IMR-90 (cell line): ENCODE results near the gene CHIC1. TPM values are rescaled to one million over a fixed set of nuclear protein-coding genes. Genes with fewer than 3 reads are reported as not detected.

Experiments
- ATAC-seq: fragments of 200-7000 bp; cut with Tn5 transposase; 2 replicates; pipeline ENCODE4 v1.9.1; 2020; ENCODE audit warnings: low read depth, mild to moderate bottlenecking, moderate library complexity
- BruUV-seq: library from RNA; stranded (reverse); fragments of 400-500 nt; replicated peaks from 2 replicates; lab custom pipeline; 2021; lab: Mats Ljungman, UMichigan
- CTCF ChIA-PET: fragments of 300-600 bp; formaldehyde crosslinking; extraction: SDS; loops from one replicate; lab custom pipeline; 2021; ENCODE audit warnings: antibody characterized with exemption; lab: Yijun Ruan, JAX
- POLR2A ChIA-PET: fragments of 300-600 bp; sonication (Branson Sonifier 250); formaldehyde crosslinking; loops from one replicate; lab custom pipeline; 2022; ENCODE audit warnings: antibody characterized with exemption; ENCODE audit not compliant: unreplicated experiment; lab: Charles Lee
- DNase-seq: peaks from one replicate; pipeline ENCODE4 v3.0.0; 2013
- H2AFZ ChIP-seq: replicated peaks from 2 replicates; pipeline ENCODE3; 2013; ENCODE audit warnings: low read length, mild to moderate bottlenecking; ENCODE audit not compliant: poor library complexity
- H2AK5ac ChIP-seq: 2 replicates; pipeline ENCODE4 v1.6.1; 2013; ENCODE audit warnings: low read depth, low read length, inconsistent platforms
- H2AK9ac ChIP-seq: replicated peaks from 2 replicates; pipeline ENCODE3; 2013; ENCODE audit warnings: mild to moderate bottlenecking, low read depth, low read length, moderate library complexity; ENCODE audit not compliant: poor library complexity
- H2BK120ac ChIP-seq: 2 replicates; pipeline ENCODE4 v1.6.1; 2013; ENCODE audit warnings: low read depth, low read length, inconsistent platforms
- H2BK15ac ChIP-seq: 3 replicates; pipeline ENCODE4 v1.6.1; 2013; ENCODE audit warnings: low read depth, low read length, inconsistent platforms
- H2BK20ac ChIP-seq: 2 replicates; pipeline ENCODE4 v1.6.1; 2013; ENCODE audit warnings: low read depth, mild to moderate bottlenecking, inconsistent platforms, low read length, moderate library complexity
- H2BK5ac ChIP-seq: 2 replicates; pipeline ENCODE4 v1.6.1; 2013; ENCODE audit warnings: mild to moderate bottlenecking, low read depth, low read length, inconsistent platforms; ENCODE audit not compliant: poor library complexity, severe bottlenecking
- H3K14ac ChIP-seq: replicated peaks from 2 replicates; pipeline ENCODE4 v1.6.1; 2013; ENCODE audit warnings: low read depth, low read length, inconsistent platforms
- H3K18ac ChIP-seq: 2 replicates; pipeline ENCODE4 v1.6.1; 2013; ENCODE audit warnings: low read depth, low read length, control low read depth
- H3K23ac ChIP-seq: 2 replicates; pipeline ENCODE4 v1.6.1; 2013; ENCODE audit warnings: low read depth, low read length, inconsistent platforms
- H3K27ac ChIP-seq: 2 replicates; pipeline ENCODE4 v1.5.1; 2013; ENCODE audit warnings: mild to moderate bottlenecking, control low read depth, low read length; ENCODE audit not compliant: insufficient read depth
- H3K27me3 ChIP-seq: 2 replicates; pipeline ENCODE4 v1.6.1; 2013; ENCODE audit warnings: low read length; ENCODE audit not compliant: control insufficient read depth, insufficient read depth
- H3K36me3 ChIP-seq: 2 replicates; pipeline ENCODE4 v1.6.1; 2013; ENCODE audit warnings: low read length, mixed read lengths; ENCODE audit not compliant: control insufficient read depth, insufficient read depth
- H3K4ac ChIP-seq: 2 replicates; pipeline ENCODE4 v1.6.1; 2013; ENCODE audit warnings: low read depth, low read length, inconsistent platforms
- H3K4me1 ChIP-seq: 2 replicates; pipeline ENCODE4 v1.6.1; 2013; ENCODE audit warnings: low read length, mixed read lengths; ENCODE audit not compliant: control insufficient read depth, insufficient read depth
- H3K4me2 ChIP-seq: 2 replicates; pipeline ENCODE4 v1.6.1; 2013; ENCODE audit warnings: low read depth, mild to moderate bottlenecking, control low read depth, low read length, moderate library complexity
- H3K4me3 ChIP-seq: 2 replicates; pipeline ENCODE4 v1.5.1; 2013; ENCODE audit warnings: low read depth, mild to moderate bottlenecking, control low read depth, low read length, moderate library complexity; ENCODE audit not compliant: insufficient read depth
- H3K56ac ChIP-seq: 2 replicates; pipeline ENCODE4 v1.6.1; 2013; ENCODE audit warnings: low read length, inconsistent platforms; ENCODE audit not compliant: insufficient read depth; ENCODE audit errors: extremely low read depth
- H3K79me1 ChIP-seq, 2 experiments: 2 replicates each; pipeline ENCODE4 v1.6.1; 2013; ENCODE audit warnings: low read length in 2 of 2, inconsistent platforms in 1 of 2, low read depth in 1 of 2
- H3K9ac ChIP-seq: 2 replicates; pipeline ENCODE4 v1.6.1; 2013; ENCODE audit warnings: low read depth, low read length, control low read depth
- H3K9me1 ChIP-seq: 2 replicates; pipeline ENCODE4 v1.6.1; 2013; ENCODE audit warnings: low read length, inconsistent platforms; ENCODE audit not compliant: insufficient read depth
- H3K9me3 ChIP-seq: 2 replicates; pipeline ENCODE4 v1.6.1; 2013; ENCODE audit warnings: low read length; ENCODE audit not compliant: control insufficient read depth, insufficient read depth
- H4K20me1 ChIP-seq: 2 replicates; pipeline ENCODE4 v1.6.1; 2013; ENCODE audit warnings: low read length, inconsistent platforms; ENCODE audit not compliant: insufficient read depth
- H4K5ac ChIP-seq: 2 replicates; pipeline ENCODE4 v1.6.1; 2013; ENCODE audit warnings: mild to moderate bottlenecking, low read depth, low read length, control low read depth
- H4K8ac ChIP-seq, 2 experiments: 2 replicates each; pipeline ENCODE4 v1.6.1; 2013; ENCODE audit warnings: low read depth in 2 of 2, low read length in 2 of 2, control low read depth in 1 of 2, inconsistent platforms in 1 of 2
- H4K91ac ChIP-seq: 2 replicates; pipeline ENCODE4 v1.6.1; 2013; ENCODE audit warnings: low read depth, low read length, inconsistent platforms; ENCODE audit not compliant: insufficient read depth
- BHLHE40 ChIP-seq: fragments of 150-350 bp; IDR thresholded peaks from 2 replicates; pipeline ENCODE4 v1.6.1; 2016; ENCODE audit warnings: mild to moderate bottlenecking, low read depth, low read length
- CEBPB ChIP-seq: IDR thresholded peaks from 2 replicates; pipeline ENCODE4 v1.6.1; 2012; ENCODE audit warnings: low read depth, low read length, improper control_type of control experiment
- CHD1 ChIP-seq: IDR thresholded peaks from 2 replicates; pipeline ENCODE4 v1.6.1; 2012; ENCODE audit warnings: low read depth, low read length, improper control_type of control experiment
- FOS ChIP-seq: fragments of 150-350 bp; IDR thresholded peaks from 2 replicates; pipeline ENCODE4 v1.6.1; 2016; ENCODE audit warnings: low read depth, low read length
- MAFK ChIP-seq: IDR thresholded peaks from 2 replicates; pipeline ENCODE4 v1.6.1; 2012; ENCODE audit warnings: low read depth, low read length, improper control_type of control experiment
- MAZ ChIP-seq: IDR thresholded peaks from 2 replicates; pipeline ENCODE4 v1.6.1; 2012; ENCODE audit warnings: low read depth, mild to moderate bottlenecking, low read length, improper control_type of control experiment, moderate library complexity, borderline replicate concordance
- MXI1 ChIP-seq: IDR thresholded peaks from 2 replicates; pipeline ENCODE4 v1.6.1; 2012; ENCODE audit warnings: low read depth, mild to moderate bottlenecking, low read length, moderate library complexity, borderline replicate concordance
- NFE2L2 ChIP-seq: fragments of 150-350 bp; IDR thresholded peaks from 2 replicates; pipeline ENCODE4 v1.6.1; 2016; ENCODE audit warnings: low read depth, mild to moderate bottlenecking, low read length
- POLR2A ChIP-seq: IDR thresholded peaks from 2 replicates; pipeline ENCODE4 v1.6.1; 2012; ENCODE audit warnings: mild to moderate bottlenecking, low read depth, low read length
- RAD21 ChIP-seq: IDR thresholded peaks from 2 replicates; pipeline ENCODE4 v1.6.1; 2012; ENCODE audit warnings: low read length, improper control_type of control experiment
- RCOR1 ChIP-seq: IDR thresholded peaks from 2 replicates; pipeline ENCODE4 v1.6.1; 2012; ENCODE audit warnings: mild to moderate bottlenecking, low read length, improper control_type of control experiment; ENCODE audit not compliant: insufficient replicate concordance
- RFX5 ChIP-seq: IDR thresholded peaks from 2 replicates; pipeline ENCODE4 v1.8.0; 2012; ENCODE audit warnings: low read depth, mild to moderate bottlenecking, low read length, moderate library complexity
- SMC3 ChIP-seq: fragments of 150-350 bp; IDR thresholded peaks from 2 replicates; pipeline ENCODE4 v1.6.1; 2016; ENCODE audit warnings: low read depth, mild to moderate bottlenecking, antibody characterized with exemption, low read length, moderate library complexity
- USF2 ChIP-seq: fragments of 150-350 bp; IDR thresholded peaks from 2 replicates; pipeline ENCODE4 v1.6.1; 2017; ENCODE audit warnings: mild to moderate bottlenecking, antibody characterized with exemption, low read length, low read depth
- WGBS, 2 experiments: methylation state at CpG; one replicate each; pipeline versions ENCODE4 v1.1.5 to v1.1.7; 2013; ENCODE audit warnings: missing lambda C conversion rate in 2 of 2; ENCODE audit not compliant: insufficient read length in 1 of 2; ENCODE audit errors: extremely low coverage in 2 of 2; 5-methylcytosine and 5-hydroxymethylcytosine counted together
- dilution Hi-C: fragments of 300-500 bp; cut with HindIII; formaldehyde crosslinking; loops from one replicate; pipeline ENCODE4 v1.14.3; 2018; ENCODE audit warnings: low sequenced_read_pairs; ENCODE audit not compliant: unreplicated experiment
- in situ Hi-C: fragments of 300-500 bp; cut with MboI; formaldehyde crosslinking; loops from 3 replicates; pipeline ENCODE4 v1.14.3; 2019; ENCODE audit warnings: low sequenced_read_pairs, inconsistent platforms, mixed read lengths
- intact Hi-C: fragments of 100-400 bp; cut with micrococcal nuclease; formaldehyde crosslinking; loops from 2 replicates; pipeline ENCODE4 v1.10.0; 2022
- polyA plus RNA-seq, 3 experiments: library from polyadenylated mRNA; depleted of rRNA; stranded (reverse); fragments of >200 nt; gene quantifications; 2 replicates each; pipeline ENCODE4 v1.2.3, GENCODE V29; 2012; ENCODE audit warnings: low replicate concordance in 1 of 3
- total RNA-seq: library from RNA; depleted of rRNA; stranded (reverse); fragments of >200 nt; gene quantifications from 2 replicates; pipeline ENCODE4 v1.2.3, GENCODE V29; 2012
- TF ChIP-seq, protein P1 (sequence below): fragments of 150-350 bp; IDR thresholded peaks from 2 replicates; pipeline ENCODE4 v1.6.1; 2016; ENCODE audit warnings: low read depth, mild to moderate bottlenecking, low read length, moderate library complexity, borderline replicate concordance
- TF ChIP-seq, protein P2 (sequence below): conservative IDR thresholded peaks from 2 replicates; pipeline ENCODE4 v1.5.1; 2012; ENCODE audit warnings: mild to moderate bottlenecking, low read depth, low read length, improper control_type of control experiment

The CHIC1 gene
- total and polyA plus RNA-seq, 2 of the 4 experiments (the other 2 are of a cell fraction): 4.0 to 7.3 TPM

DNA sequence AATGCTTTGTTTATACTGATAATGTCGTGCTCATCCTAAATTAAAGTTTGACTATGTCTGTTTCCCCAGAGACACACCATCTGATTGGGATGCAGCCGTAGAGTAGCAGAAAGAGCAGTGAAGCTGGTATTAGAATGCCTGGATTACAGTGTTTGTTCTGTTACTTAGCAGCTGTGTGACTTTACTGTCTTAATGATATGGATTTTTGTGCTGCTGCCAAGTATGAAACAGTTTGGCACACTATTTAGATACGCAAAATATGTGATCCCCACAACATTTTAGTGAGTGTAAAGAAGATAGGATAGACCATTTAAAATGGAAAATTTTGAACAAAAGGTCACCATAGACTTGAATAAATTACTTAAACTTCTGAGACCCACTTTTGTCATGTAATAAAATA lies 1.2 kb upstream of the CHIC1 start:
- Histone ChIP-seq H3K14ac (no peak overlapping the region), H4K20me1 (no peaks in the 10 kb centered on the region), H3K4me2 (no peak overlapping the region; the same call in 1 of the 2 replicates), H3K23ac (no peak overlapping the region), H3K9ac (no peak overlapping the region), H4K5ac (no peak overlapping the region), H2AK5ac (no peak overlapping the region), H3K4me3 (no peak overlapping the region), H3K27me3 (0 out of 2 replicates have a peak, but pooled peaks cover 2% of the 10 kb centered on the region), H3K18ac (no peak overlapping the region), H3K56ac (no peak overlapping the region), H2BK5ac (no peak overlapping the region), H3K9me3 (no peaks in the 10 kb centered on the region), H4K8ac (no peak overlapping the region), H2AFZ (no peak overlapping the region), H2BK20ac (no peak overlapping the region), H3K36me3 (no peaks in the 10 kb centered on the region), H3K79me1 (peaks cover 0 to 7% of the 10 kb centered on the region in 2 experiments; a peak in 2 of 4 replicates), H3K4me1 (no peaks in the 10 kb centered on the region), H4K91ac (no peak overlapping the region), H2BK15ac (no peak overlapping the region), H3K4ac (no peak overlapping the region), H2AK9ac (no peak overlapping the region), H3K9me1 (no peaks in the 10 kb centered on the region), H3K27ac (no peak overlapping the region), H2BK120ac (no peak overlapping the region)
- no TSS peak for BruUV-seq
- no peak for TF ChIP-seq CEBPB
- TF ChIP-seq, protein P1, sequence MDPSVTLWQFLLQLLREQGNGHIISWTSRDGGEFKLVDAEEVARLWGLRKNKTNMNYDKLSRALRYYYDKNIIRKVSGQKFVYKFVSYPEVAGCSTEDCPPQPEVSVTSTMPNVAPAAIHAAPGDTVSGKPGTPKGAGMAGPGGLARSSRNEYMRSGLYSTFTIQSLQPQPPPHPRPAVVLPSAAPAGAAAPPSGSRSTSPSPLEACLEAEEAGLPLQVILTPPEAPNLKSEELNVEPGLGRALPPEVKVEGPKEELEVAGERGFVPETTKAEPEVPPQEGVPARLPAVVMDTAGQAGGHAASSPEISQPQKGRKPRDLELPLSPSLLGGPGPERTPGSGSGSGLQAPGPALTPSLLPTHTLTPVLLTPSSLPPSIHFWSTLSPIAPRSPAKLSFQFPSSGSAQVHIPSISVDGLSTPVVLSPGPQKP: no peak
- no peak for TF ChIP-seq NFE2L2
- TF ChIP-seq CHD1: no peak
- TF ChIP-seq MAZ: no peak
- TF ChIP-seq RAD21: no peak
- no peak for TF ChIP-seq POLR2A
- TF ChIP-seq, protein P2, sequence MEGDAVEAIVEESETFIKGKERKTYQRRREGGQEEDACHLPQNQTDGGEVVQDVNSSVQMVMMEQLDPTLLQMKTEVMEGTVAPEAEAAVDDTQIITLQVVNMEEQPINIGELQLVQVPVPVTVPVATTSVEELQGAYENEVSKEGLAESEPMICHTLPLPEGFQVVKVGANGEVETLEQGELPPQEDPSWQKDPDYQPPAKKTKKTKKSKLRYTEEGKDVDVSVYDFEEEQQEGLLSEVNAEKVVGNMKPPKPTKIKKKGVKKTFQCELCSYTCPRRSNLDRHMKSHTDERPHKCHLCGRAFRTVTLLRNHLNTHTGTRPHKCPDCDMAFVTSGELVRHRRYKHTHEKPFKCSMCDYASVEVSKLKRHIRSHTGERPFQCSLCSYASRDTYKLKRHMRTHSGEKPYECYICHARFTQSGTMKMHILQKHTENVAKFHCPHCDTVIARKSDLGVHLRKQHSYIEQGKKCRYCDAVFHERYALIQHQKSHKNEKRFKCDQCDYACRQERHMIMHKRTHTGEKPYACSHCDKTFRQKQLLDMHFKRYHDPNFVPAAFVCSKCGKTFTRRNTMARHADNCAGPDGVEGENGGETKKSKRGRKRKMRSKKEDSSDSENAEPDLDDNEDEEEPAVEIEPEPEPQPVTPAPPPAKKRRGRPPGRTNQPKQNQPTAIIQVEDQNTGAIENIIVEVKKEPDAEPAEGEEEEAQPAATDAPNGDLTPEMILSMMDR: no peak
- no peak for TF ChIP-seq RFX5
- no peak for TF ChIP-seq SMC3
- TF ChIP-seq MAFK: no peak
- TF ChIP-seq MXI1: no peak
- TF ChIP-seq USF2: no peak
- TF ChIP-seq BHLHE40: no peak
- TF ChIP-seq FOS: no peak
- no peak for TF ChIP-seq RCOR1
- intact Hi-C loops (no loop called here), dilution Hi-C loops (no loop called here), in situ Hi-C loops (no loop called here)
- ATAC-seq (peak; percentile 19), DNase-seq (peak; percentile 37)
- CTCF ChIA-PET: no interaction called here
- POLR2A ChIA-PET: no interaction called here
- WGBS, 2 experiments: no CpG with 5 or more reads among the region's 3 CpGs
